PC-3 (cell line): ENCODE data around the gene FGF11. TPM values are rescaled to one million over a fixed set of nuclear protein-coding genes. Genes with fewer than 3 reads are reported as not detected.

Experiments
- ATAC-seq: fragments of 200-7000 bp; cut with Tn5 transposase; 2 replicates; pipeline ENCODE4 v1.9.1; 2020; ENCODE audit warnings: mild to moderate bottlenecking, moderate library complexity
- BruUV-seq: library from RNA; stranded (reverse); fragments of 400-500 nt; replicated peaks from 2 replicates; lab custom pipeline; 2021; lab: Mats Ljungman, UMichigan
- CTCF ChIA-PET: fragments of 300-600 bp; sonication (Branson Sonifier 250); formaldehyde crosslinking; loops from one replicate; lab custom pipeline; 2022; ENCODE audit warnings: antibody characterized with exemption; lab: Charles Lee
- POLR2A ChIA-PET: fragments of 300-600 bp; sonication (Branson Sonifier 250); formaldehyde crosslinking; loops from one replicate; lab custom pipeline; 2022; ENCODE audit warnings: antibody characterized with exemption; ENCODE audit not compliant: unreplicated experiment; lab: Charles Lee
- DNase-seq: peaks from one replicate; pipeline ENCODE4 v3.0.0-alpha.2; 2015
- H2AFZ ChIP-seq: fragments of 300-600 bp; sonication (generic); 2 replicates; pipeline ENCODE4 v1.6.0; 2016; ENCODE audit warnings: antibody characterized with exemption, low read length
- H3F3A ChIP-seq: fragments of 300-600 bp; sonication (generic); one replicate; pipeline ENCODE4 v1.6.0; 2017; ENCODE audit warnings: antibody characterized with exemption, low read length, control low read depth, mild to moderate bottlenecking; ENCODE audit not compliant: unreplicated experiment
- H3K27ac ChIP-seq: fragments of 300-600 bp; sonication (generic); 2 replicates; pipeline ENCODE4 v1.5.1; 2016; ENCODE audit warnings: mild to moderate bottlenecking, low read length
- H3K27me3 ChIP-seq: fragments of 300-600 bp; sonication (generic); 2 replicates; pipeline ENCODE4 v1.6.1; 2016; ENCODE audit warnings: low read length, mixed read lengths
- H3K36me3 ChIP-seq: fragments of 300-600 bp; sonication (generic); 2 replicates; pipeline ENCODE4 v1.6.1; 2016; ENCODE audit warnings: low read depth, mixed run types, low read length, mixed read lengths
- H3K4me1 ChIP-seq: fragments of 300-600 bp; sonication (generic); 2 replicates; pipeline ENCODE4 v1.5.1; 2016; ENCODE audit warnings: low read length; ENCODE audit not compliant: insufficient read depth
- H3K4me2 ChIP-seq: fragments of 300-600 bp; sonication (generic); 2 replicates; pipeline ENCODE4 v1.6.0; 2016; ENCODE audit warnings: low read length
- H3K4me3 ChIP-seq: fragments of 300-600 bp; sonication (generic); 2 replicates; pipeline ENCODE4 v1.5.1; 2016; ENCODE audit warnings: mild to moderate bottlenecking, low read length, mixed read lengths
- H3K79me2 ChIP-seq: fragments of 300-600 bp; sonication (generic); 2 replicates; pipeline ENCODE4 v1.6.1; 2017; ENCODE audit warnings: low read length, mixed read lengths
- H3K9ac ChIP-seq: fragments of 300-600 bp; sonication (generic); 2 replicates; pipeline ENCODE4 v1.6.0; 2016; ENCODE audit warnings: mild to moderate bottlenecking, low read length
- H3K9me2 ChIP-seq: fragments of 300-600 bp; sonication (generic); replicated peaks from 2 replicates; pipeline ENCODE4 v1.6.1; 2016; ENCODE audit warnings: mixed run types, low read length, mixed read lengths
- H3K9me3 ChIP-seq: fragments of 300-600 bp; sonication (generic); 2 replicates; pipeline ENCODE4 v1.6.1; 2016; ENCODE audit warnings: low read length, mixed read lengths
- H4K20me1 ChIP-seq: fragments of 300-600 bp; sonication (generic); 2 replicates; pipeline ENCODE4 v1.6.1; 2016; ENCODE audit warnings: low read length, mixed read lengths
- CTCF ChIP-seq: fragments of 300-600 bp; sonication (generic); conservative IDR thresholded peaks from 2 replicates; pipeline ENCODE4 v1.5.1; 2017; ENCODE audit warnings: antibody characterized with exemption, low read depth, mild to moderate bottlenecking, low read length
- EZH2 ChIP-seq: fragments of 300-600 bp; sonication (generic); IDR thresholded peaks from one replicate; pipeline ENCODE4 v1.6.1; 2017; ENCODE audit warnings: antibody characterized with exemption, mild to moderate bottlenecking, low read length; ENCODE audit not compliant: unreplicated experiment
- EZH2phosphoT487 ChIP-seq: fragments of 300-600 bp; sonication (generic); IDR thresholded peaks from 2 replicates; pipeline ENCODE4 v1.6.1; 2018; ENCODE audit warnings: mild to moderate bottlenecking, antibody characterized with exemption, low read length, borderline replicate concordance
- intact Hi-C: fragments of 100-400 bp; cut with micrococcal nuclease; formaldehyde crosslinking; loops from 2 replicates; pipeline ENCODE4 v1.9.0; 2023
- total RNA-seq: library from RNA; depleted of rRNA; stranded (reverse); fragments of >200 nt; gene quantifications from 2 replicates; pipeline ENCODE4 v1.2.3, GENCODE V29; 2014

Gene FGF11
- total RNA-seq, 1 experiment from 2014 or later, result 0.69 TPM

GRCh38 chr17:7396147-7396546, 43.2 kb upstream of the FGF11 start:
- H3K36me3 ChIP-seq, result no peaks in the 10 kb centered on the region; the same call in 1 of the 2 replicates
- H3K27me3 ChIP-seq, result no peaks in the 10 kb centered on the region
- no peak overlapping the region for H3K9ac ChIP-seq
- no peak overlapping the region for H3K27ac ChIP-seq
- no peak overlapping the region for H3K4me2 ChIP-seq
- H3K9me3 ChIP-seq, result no peaks in the 10 kb centered on the region
- no peaks in the 10 kb centered on the region for H3K9me2 ChIP-seq
- H3F3A ChIP-seq, result no peaks in the 10 kb centered on the region
- no peak for ATAC-seq
- H3K4me3 ChIP-seq, result no peak overlapping the region
- no peaks in the 10 kb centered on the region for H4K20me1 ChIP-seq
- DNase-seq, result no peak
- H3K79me2 ChIP-seq, result peaks cover 16% of the 10 kb centered on the region
- TF ChIP-seq EZH2 (no peak), CTCF (no peak), EZH2phosphoT487 (no peak)
- H3K4me1 ChIP-seq, result peaks cover 4% of the 10 kb centered on the region; the same call in 1 of the 2 replicates
- no peak overlapping the region for H2AFZ ChIP-seq
- ChIA-PET POLR2A (no interaction called here), CTCF (no interaction called here)
- intact Hi-C loops, result no loop called here
- BruUV-seq, result no TSS peak

GRCh38 chr17:7398612-7399011, 40.7 kb upstream of the FGF11 start:
- Histone ChIP-seq H3K9me3 (no peaks in the 10 kb centered on the region), H3K27ac (no peak overlapping the region), H3F3A (no peaks in the 10 kb centered on the region), H4K20me1 (no peaks in the 10 kb centered on the region), H3K79me2 (peaks cover 13% of the 10 kb centered on the region), H3K27me3 (no peaks in the 10 kb centered on the region), H2AFZ (no peak overlapping the region), H3K4me2 (no peak overlapping the region), H3K36me3 (no peaks in the 10 kb centered on the region), H3K4me1 (peaks cover 9% of the 10 kb centered on the region), H3K4me3 (no peak overlapping the region), H3K9me2 (no peaks in the 10 kb centered on the region), H3K9ac (no peak overlapping the region)
- ATAC-seq (no peak), DNase-seq (no peak)
- POLR2A ChIA-PET, result no interaction called here
- no peak for TF ChIP-seq EZH2phosphoT487
- no peak for TF ChIP-seq CTCF
- no peak for TF ChIP-seq EZH2
- intact Hi-C loops, result no loop called here
- CTCF ChIA-PET, result no interaction called here
- no TSS peak for BruUV-seq

- DNase-seq (no peak), ATAC-seq (peak; percentile 3)
- Histone ChIP-seq H3F3A (no peaks in the 10 kb centered on the region), H3K27ac (no peak overlapping the region), H4K20me1 (no peaks in the 10 kb centered on the region), H3K4me1 (peaks cover 9% of the 10 kb centered on the region), H3K9ac (peak overlapping the region; percentile 73), H3K27me3 (no peaks in the 10 kb centered on the region), H2AFZ (peak overlapping the region; percentile 80), H3K36me3 (no peaks in the 10 kb centered on the region), H3K79me2 (peaks cover 6% of the 10 kb centered on the region; the same call in 1 of the 2 replicates), H3K9me2 (no peaks in the 10 kb centered on the region), H3K4me2 (peak overlapping the region; percentile 92), H3K9me3 (no peaks in the 10 kb centered on the region), H3K4me3 (peak overlapping the region; percentile 85)
- ChIA-PET CTCF (interaction anchor here (1.1 to 1.2 kb wide), 2 partner anchors 9 to 34 kb away, joined by 3 to 6 read pairs; partner anchors contain the start of gene PLSCR3), POLR2A (interaction anchor here (0.7 kb wide), 1 partner anchor 32 kb away, joined by 6 read pairs; the partner anchor contains the start of gene TMEM102)
- BruUV-seq, result TSS peak; percentile 81
- TF ChIP-seq EZH2phosphoT487 (no peak), EZH2 (no peak), CTCF (no peak)
- intact Hi-C loops, result no loop called here
These were observed 36.1 kb upstream of the FGF11 start for GRCh38 chr17:7403043-7403726.
